ENCODE results near the gene TEP1. TPM values are rescaled to one million over a fixed set of nuclear protein-coding genes. Genes with fewer than 3 reads are reported as not detected.

TEP1 gene
- total and polyA plus RNA-seq, 2 of the 13 experiments (the other 11 are each of a cell fraction or from before 2014, with no cell fraction given), result 11.0 to 12.8 TPM

GRCh38 chr14:20440465-20440864 is 27.2 kb upstream of the TEP1 start:
- Histone ChIP-seq H3K27me3 (ENCODE audit: control insufficient read depth in 1 of 2, insufficient read depth in 2 of 2, low read length in 2 of 2) (peaks cover 1 to 9% of the 10 kb centered on the region in 2 experiments; a peak in 2 of 5 replicates), H3K9me3 (ENCODE audit: low read length) (no peaks in the 10 kb centered on the region), H3K79me2 (ENCODE audit: insufficient read depth, low read length) (no peaks in the 10 kb centered on the region), H3K4me1 (ENCODE audit: insufficient read depth, low read length) (peaks cover 18% of the 10 kb centered on the region), H2AFZ (ENCODE audit: low read length) (no peak overlapping the region), H3K9ac (ENCODE audit: insufficient read depth, low read depth, low read length) (no peak overlapping the region), H3K4me2 (ENCODE audit: low read depth, low read length) (no peak overlapping the region), H3K27ac (ENCODE audit: extremely low read length, insufficient read depth, low read length) (no peak overlapping the region), H4K20me1 (ENCODE audit: insufficient read depth, low read length) (no peaks in the 10 kb centered on the region), H3K36me3 (replicated peaks in 1 of 2; ENCODE audit: control insufficient read depth in 1 of 2, insufficient read depth in 2 of 2, low read length in 2 of 2) (0 out of 5 replicates have a peak, but pooled peaks cover 0 to 2% of the 10 kb centered on the region in 2 experiments), H3K4me3 (replicated peaks in 1 of 3; ENCODE audit: insufficient read depth in 1 of 3, low read depth in 2 of 3, low read length in 3 of 3) (no peak overlapping the region)
- CTCF ChIA-PET (ENCODE audit: low intra/inter-chr PET ratio, low total read pairs), result no interaction called here
- WGBS (ENCODE audit: low lambda C conversion rate), result 69% methylated on average over 4 of the region's 5 CpGs
- in situ Hi-C loops (cut with HindIII; ENCODE audit: extremely low pct_ligation_motif_present, low pct_unique_long_range_greater_than_20kb) (no loop called here), intact Hi-C loops (cut with micrococcal nuclease; ENCODE audit: unreplicated experiment) (no loop called here)
- no peak for FAIRE-seq
- ATAC-seq, result no peak
- TF ChIP-seq ZNF780A (CRISPR knock-in tag; IDR thresholded peaks at IDR 0.05), result no peak
- no TSS peak for BruUV-seq (replicated peaks)
- POLR2A ChIA-PET, result interaction anchor here (1.3 kb wide), 1 partner anchor 15 kb away, joined by 4 read pairs; the partner anchor contains the start of gene APEX1
- DNase-seq (ENCODE audit: low spot score), result no peak

GRCh38 chr14:20438664-20439063 is 25.4 kb upstream of the TEP1 start:
- no peak for ATAC-seq
- POLR2A ChIA-PET, result no interaction called here
- Histone ChIP-seq H3K9me3 (ENCODE audit: low read length) (no peaks in the 10 kb centered on the region), H3K36me3 (replicated peaks in 1 of 2; ENCODE audit: control insufficient read depth in 1 of 2, insufficient read depth in 2 of 2, low read length in 2 of 2) (no peaks in the 10 kb centered on the region), H3K9ac (ENCODE audit: insufficient read depth, low read depth, low read length) (no peak overlapping the region), H3K27ac (ENCODE audit: extremely low read length, insufficient read depth, low read length) (no peak overlapping the region), H2AFZ (ENCODE audit: low read length) (no peak overlapping the region), H3K79me2 (ENCODE audit: insufficient read depth, low read length) (no peaks in the 10 kb centered on the region), H4K20me1 (ENCODE audit: insufficient read depth, low read length) (no peaks in the 10 kb centered on the region), H3K4me2 (ENCODE audit: low read depth, low read length) (no peak overlapping the region), H3K4me3 (replicated peaks in 1 of 3; ENCODE audit: insufficient read depth in 1 of 3, low read depth in 2 of 3, low read length in 3 of 3) (no peak overlapping the region), H3K27me3 (ENCODE audit: control insufficient read depth in 1 of 2, insufficient read depth in 2 of 2, low read length in 2 of 2) (peaks cover 1 to 9% of the 10 kb centered on the region in 2 experiments; a peak in 3 of 5 replicates), H3K4me1 (ENCODE audit: insufficient read depth, low read length) (peaks cover 15% of the 10 kb centered on the region)
- FAIRE-seq, result no peak
- no peak for DNase-seq (ENCODE audit: low spot score)
- CTCF ChIA-PET (ENCODE audit: low intra/inter-chr PET ratio, low total read pairs), result no interaction called here
- no TSS peak for BruUV-seq (replicated peaks)
- WGBS (ENCODE audit: low lambda C conversion rate), result 69% methylated on average over 7 of the region's 7 CpGs
- in situ Hi-C loops (cut with HindIII; ENCODE audit: extremely low pct_ligation_motif_present, low pct_unique_long_range_greater_than_20kb), result no loop called here
- intact Hi-C loops (cut with micrococcal nuclease; ENCODE audit: unreplicated experiment), result no loop called here
- TF ChIP-seq SNAPC4 (CRISPR knock-in tag; IDR thresholded peaks at IDR 0.05) (no peak), ZNF850 (CRISPR knock-in tag; conservative IDR thresholded peaks at IDR 0.05) (no peak), CCDC6 (CRISPR knock-in tag; IDR thresholded peaks at IDR 0.05) (no peak), ZBTB7A (CRISPR knock-in tag; IDR thresholded peaks at IDR 0.05) (no peak), ARNT (IDR thresholded peaks at IDR 0.05) (no peak), ZIK1 (CRISPR knock-in tag; IDR thresholded peaks at IDR 0.05; ENCODE audit: borderline replicate concordance, low read depth) (no peak), ZNF781 (CRISPR knock-in tag; IDR thresholded peaks at IDR 0.05; ENCODE audit: borderline replicate concordance, not compliant biosample characterization) (no peak), POLR2AphosphoS5 (IDR thresholded peaks at IDR 0.05; ENCODE audit: low read depth, low read length) (no peak), ZNF790 (CRISPR knock-in tag; IDR thresholded peaks at IDR 0.05; ENCODE audit: borderline replicate concordance) (no peak), HNRNPK (IDR thresholded peaks at IDR 0.05; ENCODE audit: low read depth, low read length, poor library complexity, severe bottlenecking) (no peak), ZMAT3 (CRISPR knock-in tag; conservative IDR thresholded peaks at IDR 0.05) (no peak), ZNF264 (CRISPR knock-in tag; IDR thresholded peaks at IDR 0.05) (no peak), MEIS1 (CRISPR knock-in tag; IDR thresholded peaks at IDR 0.05; ENCODE audit: borderline replicate concordance) (no peak), ZNF709 (CRISPR knock-in tag; IDR thresholded peaks at IDR 0.05) (no peak)
